HFF-Myc (cell line): Measurements from ENCODE around the gene TTC28.

ENCODE experiments used
- DNase-seq: peaks from one replicate; pipeline ENCODE4 v3.0.0-alpha.2; 2011; ENCODE audit warnings: low read depth; ENCODE audit errors: extremely low read depth
- H3K4me3 ChIP-seq: replicated peaks from 2 replicates; pipeline ENCODE4 v1.5.1; 2011; ENCODE audit warnings: low read depth, mild to moderate bottlenecking, control low read depth, low read length
- CTCF ChIP-seq: IDR thresholded peaks from 2 replicates; pipeline ENCODE4 v1.5.1; 2012; ENCODE audit warnings: mild to moderate bottlenecking, low read depth, low read length, control low read depth; ENCODE audit errors: missing control alignments

The TTC28 gene

GRCh38 chr22:27993201-27993635 lies 686.4 kb downstream of the TTC28 start:
- TF ChIP-seq CTCF: no peak
- H3K4me3 ChIP-seq: no peak overlapping the region
- no peak for DNase-seq

- no peak for TF ChIP-seq CTCF
- H3K4me3 ChIP-seq: no peak overlapping the region
- no peak for DNase-seq
Observed at GRCh38 chr22:27992294-27993165, 687.1 kb downstream of the TTC28 start.

- TF ChIP-seq CTCF: no peak
- H3K4me3 ChIP-seq: no peak overlapping the region
- DNase-seq: no peak
Observed at GRCh38 chr22:27991586-27992293, 687.9 kb downstream of the TTC28 start.

GRCh38 chr22:27990879-27991278 lies 688.8 kb downstream of the TTC28 start:
- no peak overlapping the region for H3K4me3 ChIP-seq
- no peak for DNase-seq
- TF ChIP-seq CTCF: peak; percentile 49

- H3K4me3 ChIP-seq: no peak overlapping the region
- TF ChIP-seq CTCF: no peak
- no peak for DNase-seq
Observed at GRCh38 chr22:27990451-27990840, 689.2 kb downstream of the TTC28 start.

- no peak for DNase-seq
Observed at GRCh38 chr22:27989758-27990450, 689.7 kb downstream of the TTC28 start.

More at GRCh38 chr22:27989758-27990450, 689.7 kb downstream of the TTC28 start:
- no peak overlapping the region for H3K4me3 ChIP-seq
- TF ChIP-seq CTCF: no peak
